Measurements from ENCODE around the gene FAF2.

GRCh38 chr5:176426876-176427275, 21.3 kb upstream of the FAF2 start:
- TF ChIP-seq, protein P1, sequence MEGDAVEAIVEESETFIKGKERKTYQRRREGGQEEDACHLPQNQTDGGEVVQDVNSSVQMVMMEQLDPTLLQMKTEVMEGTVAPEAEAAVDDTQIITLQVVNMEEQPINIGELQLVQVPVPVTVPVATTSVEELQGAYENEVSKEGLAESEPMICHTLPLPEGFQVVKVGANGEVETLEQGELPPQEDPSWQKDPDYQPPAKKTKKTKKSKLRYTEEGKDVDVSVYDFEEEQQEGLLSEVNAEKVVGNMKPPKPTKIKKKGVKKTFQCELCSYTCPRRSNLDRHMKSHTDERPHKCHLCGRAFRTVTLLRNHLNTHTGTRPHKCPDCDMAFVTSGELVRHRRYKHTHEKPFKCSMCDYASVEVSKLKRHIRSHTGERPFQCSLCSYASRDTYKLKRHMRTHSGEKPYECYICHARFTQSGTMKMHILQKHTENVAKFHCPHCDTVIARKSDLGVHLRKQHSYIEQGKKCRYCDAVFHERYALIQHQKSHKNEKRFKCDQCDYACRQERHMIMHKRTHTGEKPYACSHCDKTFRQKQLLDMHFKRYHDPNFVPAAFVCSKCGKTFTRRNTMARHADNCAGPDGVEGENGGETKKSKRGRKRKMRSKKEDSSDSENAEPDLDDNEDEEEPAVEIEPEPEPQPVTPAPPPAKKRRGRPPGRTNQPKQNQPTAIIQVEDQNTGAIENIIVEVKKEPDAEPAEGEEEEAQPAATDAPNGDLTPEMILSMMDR (IDR thresholded peaks at IDR 0.05), result no peak
- no peak for TF ChIP-seq EZH2 (IDR thresholded peaks at IDR 0.05)
- TF ChIP-seq EZH2phosphoT487 (IDR thresholded peaks at IDR 0.05), result no peak

Data from neural progenitor cell (in vitro differentiated cells).